Neural cell (in vitro differentiated cells): ENCODE data around the gene CEL. TPM values are rescaled to one million over a fixed set of nuclear protein-coding genes. Genes with fewer than 3 reads are reported as not detected.

Source experiments
- H2AFZ ChIP-seq: fragments of 200-600, 300-800 bp; sonication (generic), shearing (Covaris generic); 2 replicates; pipeline ENCODE4 v1.6.0; 2014; ENCODE audit warnings: low read depth, mild to moderate bottlenecking, antibody characterized with exemption, low read length, moderate library complexity
- H3F3A ChIP-seq: fragments of 200-600 bp; shearing (Covaris generic); 2 replicates; pipeline ENCODE4 v1.6.1; 2016; ENCODE audit warnings: mild to moderate bottlenecking, moderate library complexity, mixed read lengths, antibody characterized with exemption, low read length; ENCODE audit not compliant: insufficient read depth, poor library complexity, severe bottlenecking
- H3K27ac ChIP-seq: fragments of 200-600, 300-800 bp; sonication (generic), shearing (Covaris generic); 2 replicates; pipeline ENCODE4 v1.5.1; 2014; ENCODE audit warnings: mild to moderate bottlenecking, low read length, moderate library complexity
- H3K27me3 ChIP-seq: fragments of 300-800, 200-600 bp; sonication (generic), shearing (Covaris generic); 2 replicates; pipeline ENCODE4 v1.6.0; 2014; ENCODE audit warnings: mild to moderate bottlenecking, low read depth, low read length, moderate library complexity; ENCODE audit not compliant: insufficient read depth
- H3K36me3 ChIP-seq: fragments of 300-800, 200-600 bp; sonication (generic), shearing (Covaris generic); 2 replicates; pipeline ENCODE4 v1.5.1; 2014; ENCODE audit warnings: mild to moderate bottlenecking, antibody characterized with exemption, low read length, moderate library complexity; ENCODE audit not compliant: insufficient read depth
- H3K4me2 ChIP-seq: fragments of 300-800, 200-600 bp; sonication (generic), shearing (Covaris generic); 2 replicates; pipeline ENCODE4 v1.6.0; 2014; ENCODE audit warnings: mild to moderate bottlenecking, low read length
- H3K4me3 ChIP-seq: fragments of 300-800, 200-600 bp; sonication (generic), shearing (Covaris generic); 2 replicates; pipeline ENCODE4 v1.5.1; 2014; ENCODE audit warnings: mild to moderate bottlenecking, low read length, moderate library complexity
- H3K79me2 ChIP-seq: fragments of 200-600 bp; shearing (Covaris generic); replicated peaks from 2 replicates; pipeline ENCODE4 v1.6.0; 2014; ENCODE audit warnings: mild to moderate bottlenecking, low read length, moderate library complexity; ENCODE audit not compliant: insufficient read depth
- H3K9ac ChIP-seq: fragments of 300-800, 200-600 bp; sonication (generic), shearing (Covaris generic); 2 replicates; pipeline ENCODE4 v1.6.1; 2016; ENCODE audit warnings: mild to moderate bottlenecking, low read length, mixed read lengths
- H3K9me2 ChIP-seq: fragments of 200-600 bp; shearing (Covaris generic); 2 replicates; pipeline ENCODE4 v1.6.1; 2016; ENCODE audit warnings: mild to moderate bottlenecking, low read length, mixed read lengths; ENCODE audit not compliant: insufficient read depth
- H3K9me3 ChIP-seq: fragments of 200-600, 300-800 bp; sonication (generic), shearing (Covaris generic); 2 replicates; pipeline ENCODE4 v1.6.1; 2016; ENCODE audit warnings: mild to moderate bottlenecking, mixed run types, low read length, moderate library complexity, mixed read lengths
- H4K20me1 ChIP-seq: fragments of 200-600 bp; shearing (Covaris generic); 2 replicates; pipeline ENCODE4 v1.6.1; 2016; ENCODE audit warnings: mild to moderate bottlenecking, mixed run types; ENCODE audit not compliant: insufficient read depth
- EP300 ChIP-seq: fragments of 450-650 bp; conservative IDR thresholded peaks from 2 replicates; pipeline ENCODE4 v1.6.1; 2014; ENCODE audit warnings: antibody characterized with exemption, mild to moderate bottlenecking, moderate library complexity; ENCODE audit not compliant: poor library complexity, severe bottlenecking
- EZH2 ChIP-seq: fragments of 200-600, 300-800 bp; shearing (Covaris generic), sonication (generic); IDR thresholded peaks from 2 replicates; pipeline ENCODE4 v1.6.1; 2014; ENCODE audit warnings: antibody characterized with exemption, low read length, borderline replicate concordance, mild to moderate bottlenecking; ENCODE audit not compliant: insufficient read depth, poor library complexity, severe bottlenecking
- MXI1 ChIP-seq: fragments of 450-650 bp; conservative IDR thresholded peaks from 2 replicates; pipeline ENCODE4 v1.6.1; 2014; ENCODE audit warnings: antibody characterized with exemption, mild to moderate bottlenecking; ENCODE audit not compliant: poor library complexity, severe bottlenecking
- POLR2AphosphoS5 ChIP-seq: IDR thresholded peaks from 2 replicates; pipeline ENCODE4 v1.6.1; 2012
- RAD21 ChIP-seq: fragments of 450-650 bp; conservative IDR thresholded peaks from 2 replicates; pipeline ENCODE4 v1.6.1; 2014; ENCODE audit warnings: antibody characterized with exemption, mild to moderate bottlenecking, moderate library complexity
- SMC3 ChIP-seq: fragments of 450-650 bp; conservative IDR thresholded peaks from 2 replicates; pipeline ENCODE4 v1.6.1; 2014; ENCODE audit warnings: antibody characterized with exemption, mild to moderate bottlenecking, moderate library complexity; ENCODE audit not compliant: poor library complexity
- TAF1 ChIP-seq: IDR thresholded peaks from 2 replicates; pipeline ENCODE4 v1.6.1; 2012; ENCODE audit warnings: low read depth
- polyA plus RNA-seq: library from polyadenylated mRNA; depleted of rRNA; stranded (reverse); fragments of >200 nt; gene quantifications from 2 replicates; pipeline ENCODE4 v1.2.3, GENCODE V29; 2014
- TF ChIP-seq, protein P1 (sequence below): IDR thresholded peaks from 2 replicates; pipeline ENCODE4 v1.6.1; 2012; ENCODE audit warnings: borderline replicate concordance
- TF ChIP-seq, protein P2 (sequence below): fragments of 450-650 bp; IDR thresholded peaks from 2 replicates; pipeline ENCODE4 v1.5.1; 2014; ENCODE audit warnings: antibody characterized with exemption, mild to moderate bottlenecking, moderate library complexity; ENCODE audit not compliant: poor library complexity, severe bottlenecking

CEL gene
- polyA plus RNA-seq, 1 donor from 2014 or later, result 0.95 TPM

DNA sequence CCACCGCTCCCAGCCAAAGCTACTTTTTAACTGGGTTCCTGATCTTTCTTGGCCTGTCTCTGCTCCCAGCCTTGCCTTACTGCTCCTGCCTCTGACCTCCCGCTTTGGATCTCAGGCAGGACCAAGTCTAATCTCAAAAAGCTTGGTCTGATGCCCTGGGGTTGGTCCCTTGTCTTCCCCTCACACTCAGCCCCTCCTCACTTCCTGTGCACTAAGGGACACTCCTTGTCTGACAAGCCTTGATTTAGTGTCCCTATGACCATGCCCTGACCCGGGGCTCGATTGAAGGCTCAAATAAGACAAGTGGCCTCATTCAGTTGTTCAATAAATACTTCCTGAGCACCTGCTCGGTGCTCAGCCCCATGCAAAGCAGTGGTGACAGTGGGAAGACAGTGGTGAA is 34.6 kb upstream of the CEL start:
- Histone ChIP-seq H3K36me3 (no peaks in the 10 kb centered on the region), H3F3A (no peaks in the 10 kb centered on the region), H2AFZ (no peak overlapping the region), H3K27me3 (no peaks in the 10 kb centered on the region), H3K9me2 (no peaks in the 10 kb centered on the region), H4K20me1 (no peaks in the 10 kb centered on the region), H3K79me2 (peaks cover 12% of the 10 kb centered on the region), H3K9ac (no peak overlapping the region), H3K4me2 (no peak overlapping the region), H3K9me3 (no peaks in the 10 kb centered on the region), H3K4me3 (no peak overlapping the region), H3K27ac (no peak overlapping the region)
- TF ChIP-seq EP300, result no peak

DNA sequence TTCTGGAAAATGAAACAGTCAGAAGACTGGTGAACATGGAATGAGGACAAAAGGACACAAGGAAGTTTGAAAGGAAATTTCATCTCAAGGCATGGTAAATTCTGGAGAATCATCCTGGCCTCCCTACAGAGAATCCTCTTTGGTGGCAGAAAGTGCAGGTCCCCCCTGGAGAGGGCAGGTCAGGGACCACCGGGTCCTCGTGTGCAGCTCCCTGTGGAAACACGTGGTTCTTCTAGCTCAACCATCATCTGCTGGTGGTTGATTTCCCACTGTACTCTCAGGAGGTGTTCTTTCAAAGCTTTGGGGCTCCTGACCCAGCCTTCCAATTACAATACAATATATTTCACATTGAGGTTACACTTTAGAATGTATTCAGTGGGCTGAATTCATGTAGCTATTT is 33.6 kb upstream of the CEL start:
- Histone ChIP-seq H2AFZ (no peak overlapping the region), H3K36me3 (no peaks in the 10 kb centered on the region), H3K27ac (no peak overlapping the region), H3K4me3 (no peak overlapping the region), H3K27me3 (no peaks in the 10 kb centered on the region), H3K9me2 (no peaks in the 10 kb centered on the region), H3K4me2 (no peak overlapping the region), H3K79me2 (peaks cover 22% of the 10 kb centered on the region), H4K20me1 (no peaks in the 10 kb centered on the region), H3K9ac (no peak overlapping the region), H3F3A (no peaks in the 10 kb centered on the region), H3K9me3 (no peaks in the 10 kb centered on the region)
- TF ChIP-seq SMC3, result no peak
- TF ChIP-seq MXI1, result no peak
- TF ChIP-seq POLR2AphosphoS5, result no peak
- TF ChIP-seq RAD21, result no peak
- TF ChIP-seq EP300, result no peak
- TF ChIP-seq, protein P1, sequence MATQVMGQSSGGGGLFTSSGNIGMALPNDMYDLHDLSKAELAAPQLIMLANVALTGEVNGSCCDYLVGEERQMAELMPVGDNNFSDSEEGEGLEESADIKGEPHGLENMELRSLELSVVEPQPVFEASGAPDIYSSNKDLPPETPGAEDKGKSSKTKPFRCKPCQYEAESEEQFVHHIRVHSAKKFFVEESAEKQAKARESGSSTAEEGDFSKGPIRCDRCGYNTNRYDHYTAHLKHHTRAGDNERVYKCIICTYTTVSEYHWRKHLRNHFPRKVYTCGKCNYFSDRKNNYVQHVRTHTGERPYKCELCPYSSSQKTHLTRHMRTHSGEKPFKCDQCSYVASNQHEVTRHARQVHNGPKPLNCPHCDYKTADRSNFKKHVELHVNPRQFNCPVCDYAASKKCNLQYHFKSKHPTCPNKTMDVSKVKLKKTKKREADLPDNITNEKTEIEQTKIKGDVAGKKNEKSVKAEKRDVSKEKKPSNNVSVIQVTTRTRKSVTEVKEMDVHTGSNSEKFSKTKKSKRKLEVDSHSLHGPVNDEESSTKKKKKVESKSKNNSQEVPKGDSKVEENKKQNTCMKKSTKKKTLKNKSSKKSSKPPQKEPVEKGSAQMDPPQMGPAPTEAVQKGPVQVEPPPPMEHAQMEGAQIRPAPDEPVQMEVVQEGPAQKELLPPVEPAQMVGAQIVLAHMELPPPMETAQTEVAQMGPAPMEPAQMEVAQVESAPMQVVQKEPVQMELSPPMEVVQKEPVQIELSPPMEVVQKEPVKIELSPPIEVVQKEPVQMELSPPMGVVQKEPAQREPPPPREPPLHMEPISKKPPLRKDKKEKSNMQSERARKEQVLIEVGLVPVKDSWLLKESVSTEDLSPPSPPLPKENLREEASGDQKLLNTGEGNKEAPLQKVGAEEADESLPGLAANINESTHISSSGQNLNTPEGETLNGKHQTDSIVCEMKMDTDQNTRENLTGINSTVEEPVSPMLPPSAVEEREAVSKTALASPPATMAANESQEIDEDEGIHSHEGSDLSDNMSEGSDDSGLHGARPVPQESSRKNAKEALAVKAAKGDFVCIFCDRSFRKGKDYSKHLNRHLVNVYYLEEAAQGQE, result no peak
- TF ChIP-seq EZH2, result no peak
- TF ChIP-seq TAF1, result no peak
- TF ChIP-seq, protein P2, sequence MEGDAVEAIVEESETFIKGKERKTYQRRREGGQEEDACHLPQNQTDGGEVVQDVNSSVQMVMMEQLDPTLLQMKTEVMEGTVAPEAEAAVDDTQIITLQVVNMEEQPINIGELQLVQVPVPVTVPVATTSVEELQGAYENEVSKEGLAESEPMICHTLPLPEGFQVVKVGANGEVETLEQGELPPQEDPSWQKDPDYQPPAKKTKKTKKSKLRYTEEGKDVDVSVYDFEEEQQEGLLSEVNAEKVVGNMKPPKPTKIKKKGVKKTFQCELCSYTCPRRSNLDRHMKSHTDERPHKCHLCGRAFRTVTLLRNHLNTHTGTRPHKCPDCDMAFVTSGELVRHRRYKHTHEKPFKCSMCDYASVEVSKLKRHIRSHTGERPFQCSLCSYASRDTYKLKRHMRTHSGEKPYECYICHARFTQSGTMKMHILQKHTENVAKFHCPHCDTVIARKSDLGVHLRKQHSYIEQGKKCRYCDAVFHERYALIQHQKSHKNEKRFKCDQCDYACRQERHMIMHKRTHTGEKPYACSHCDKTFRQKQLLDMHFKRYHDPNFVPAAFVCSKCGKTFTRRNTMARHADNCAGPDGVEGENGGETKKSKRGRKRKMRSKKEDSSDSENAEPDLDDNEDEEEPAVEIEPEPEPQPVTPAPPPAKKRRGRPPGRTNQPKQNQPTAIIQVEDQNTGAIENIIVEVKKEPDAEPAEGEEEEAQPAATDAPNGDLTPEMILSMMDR, result no peak

DNA sequence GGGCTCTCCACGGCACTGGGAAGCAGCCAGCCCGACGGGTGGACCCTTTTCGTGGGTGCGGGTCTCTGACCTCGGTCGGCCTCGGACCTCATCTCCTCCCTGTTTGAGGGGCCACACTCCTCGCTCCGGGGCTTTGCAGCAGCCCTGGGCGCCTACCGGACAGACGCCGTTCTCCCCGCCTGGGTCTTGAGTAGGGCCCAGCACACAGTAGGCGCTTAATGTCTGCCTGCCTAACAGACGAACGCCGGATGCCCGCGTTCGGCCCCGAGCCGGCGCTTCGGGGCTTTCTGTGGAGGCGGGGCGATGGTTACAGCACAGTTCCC is 31.8 kb upstream of the CEL start:
- H3K27me3 ChIP-seq, result no peaks in the 10 kb centered on the region
- H3K4me2 ChIP-seq, result peak overlapping the region; percentile 51
- no peaks in the 10 kb centered on the region for H4K20me1 ChIP-seq
- H3K27ac ChIP-seq, result peak overlapping the region; percentile 85
- H3K9me2 ChIP-seq, result no peaks in the 10 kb centered on the region
- no peaks in the 10 kb centered on the region for H3F3A ChIP-seq
- peak overlapping the region; percentile 93 for H2AFZ ChIP-seq
- TF ChIP-seq POLR2AphosphoS5, result no peak
- TF ChIP-seq EZH2, result no peak
- no peak for TF ChIP-seq RAD21
- TF ChIP-seq TAF1, result no peak
- no peak for TF ChIP-seq EP300
- TF ChIP-seq, protein P1, result no peak
- TF ChIP-seq, protein P2, result no peak
- TF ChIP-seq MXI1, result no peak
- no peak for TF ChIP-seq SMC3
- peak overlapping the region; percentile 91 for H3K9ac ChIP-seq
- peak overlapping the region; percentile 86 for H3K4me3 ChIP-seq
- peaks cover 40% of the 10 kb centered on the region for H3K79me2 ChIP-seq
- H3K36me3 ChIP-seq, result no peaks in the 10 kb centered on the region
- no peaks in the 10 kb centered on the region for H3K9me3 ChIP-seq
